Keratinocyte (primary cell): ENCODE data around the gene DNAJB5. TPM values are rescaled to one million over a fixed set of nuclear protein-coding genes. Genes with fewer than 3 reads are reported as not detected.

Source experiments
- DNase-seq: peaks from one replicate; pipeline ENCODE4 v3.0.0-alpha.2; 2011; ENCODE audit warnings: low read depth, missing footprints, low spot score
- FAIRE-seq: peaks from 2 replicates; lab custom pipeline; 2011; peaks lifted over from hg19 to GRCh38; lab: Jason Lieb, UNC
- H2AFZ ChIP-seq: 2 replicates; pipeline ENCODE4 v1.6.0; 2012; ENCODE audit warnings: low read length, control low read depth, inconsistent platforms; ENCODE audit not compliant: control insufficient read depth
- H3K27ac ChIP-seq: 2 replicates; pipeline ENCODE4 v1.5.1; 2011; ENCODE audit warnings: low read length; ENCODE audit not compliant: control insufficient read depth, insufficient read depth
- H3K27me3 ChIP-seq: 3 replicates; pipeline ENCODE4 v1.6.0; 2011; ENCODE audit warnings: low read length; ENCODE audit not compliant: control insufficient read depth, insufficient read depth; ENCODE audit errors: extremely low read depth
- H3K36me3 ChIP-seq, 2 experiments: 2 replicates in 1 of 2; 3 replicates in 1 of 2; pipeline ENCODE4 v1.5.1; 2011; ENCODE audit warnings: low read length in 2 of 2, mild to moderate bottlenecking in 1 of 2; ENCODE audit not compliant: control insufficient read depth in 2 of 2, insufficient read depth in 2 of 2; ENCODE audit errors: extremely low read depth in 1 of 2
- H3K4me1 ChIP-seq: 3 replicates; pipeline ENCODE4 v1.5.1; 2011; ENCODE audit warnings: low read length; ENCODE audit not compliant: control insufficient read depth, insufficient read depth; ENCODE audit errors: extremely low read depth
- H3K4me2 ChIP-seq: 3 replicates; pipeline ENCODE4 v1.6.0; 2011; ENCODE audit warnings: low read depth, low read length; ENCODE audit not compliant: control insufficient read depth, insufficient read depth; ENCODE audit errors: extremely low read depth
- H3K4me3 ChIP-seq, 3 experiments: fragments of 200-600 bp in 1 of 3; sonication (generic) in 1 of 3; 2 replicates in 2 of 3; 3 replicates in 1 of 3; pipeline ENCODE4 v1.5.1; 2011 to 2016; ENCODE audit warnings: low read length in 3 of 3, mild to moderate bottlenecking in 3 of 3, control low read depth in 2 of 3, inconsistent platforms in 1 of 3, low read depth in 1 of 3, mixed read lengths in 1 of 3, mixed run types in 1 of 3, moderate library complexity in 1 of 3; ENCODE audit not compliant: control insufficient read depth in 2 of 3, insufficient read depth in 2 of 3; ENCODE audit errors: extremely low read depth in 1 of 3
- H3K79me2 ChIP-seq: 2 replicates; pipeline ENCODE4 v1.6.0; 2012; ENCODE audit warnings: low read length; ENCODE audit not compliant: control insufficient read depth, insufficient read depth
- H3K9ac ChIP-seq: 3 replicates; pipeline ENCODE4 v1.6.0; 2011; ENCODE audit warnings: low read length; ENCODE audit not compliant: control insufficient read depth, insufficient read depth; ENCODE audit errors: extremely low read depth
- H3K9me1 ChIP-seq: 3 replicates; pipeline ENCODE4 v1.6.0; 2011; ENCODE audit warnings: low read length; ENCODE audit not compliant: control insufficient read depth, insufficient read depth; ENCODE audit errors: extremely low read depth
- H3K9me3 ChIP-seq: 2 replicates; pipeline ENCODE4 v1.5.1; 2012; ENCODE audit warnings: low read depth, low read length; ENCODE audit not compliant: control insufficient read depth
- H4K20me1 ChIP-seq: 3 replicates; pipeline ENCODE4 v1.6.0; 2011; ENCODE audit warnings: low read length; ENCODE audit not compliant: control insufficient read depth, insufficient read depth; ENCODE audit errors: extremely low read depth
- CTCF ChIP-seq, 3 experiments: IDR thresholded peaks in 1 of 3; conservative IDR thresholded peaks in 1 of 3; optimal IDR thresholded peaks in 1 of 3; 2 replicates in 2 of 3; 3 replicates in 1 of 3; pipeline versions ENCODE3 to v1.5.1; 2011; ENCODE audit warnings: low read length in 3 of 3, mild to moderate bottlenecking in 3 of 3, moderate library complexity in 2 of 3, control low read depth in 1 of 3, inconsistent platforms in 1 of 3; ENCODE audit not compliant: insufficient read depth in 2 of 3; ENCODE audit errors: extremely low read depth in 1 of 3
- EZH2 ChIP-seq: IDR thresholded peaks from one replicate; pipeline ENCODE4 v1.6.1; 2012; ENCODE audit warnings: inconsistent platforms, mild to moderate bottlenecking, low read length, moderate library complexity
- dilution Hi-C: fragments of 300-500 bp; cut with MboI; formaldehyde crosslinking; loops from one replicate; pipeline ENCODE4 v1.7.0; 2020; ENCODE audit warnings: low sequenced_read_pairs; ENCODE audit not compliant: extremely low pct_ligation_motif_present
- polyA plus RNA-seq, 5 experiments: library from polyadenylated mRNA; depleted of rRNA in 3 of 5; stranded (reverse) in 3 of 5; stranded (forward) in 1 of 5; unstranded in 1 of 5; fragments of >200 nt; gene quantifications; 1 replicate in 1 of 5; 2 replicates in 3 of 5; 3 replicates in 1 of 5; pipeline versions ENCODE4 v1.2.1 to v1.2.3, GENCODE V29; 2011 to 2012; ENCODE audit warnings: missing spikeins in 2 of 5, low read depth in 1 of 5, low replicate concordance in 1 of 5

DNAJB5 gene
- polyA plus RNA-seq, 1 donor (not counting 4 experiments of a cell fraction or from before 2014, with no cell fraction given) = 2.4 TPM

GRCh38 chr9:34963552-34963951 is 26.0 kb upstream of the DNAJB5 start:
- no peak overlapping the region for H3K27ac ChIP-seq
- H3K4me3 ChIP-seq = no peak overlapping the region
- H3K36me3 ChIP-seq = no peaks in the 10 kb centered on the region
- H3K9me1 ChIP-seq = no peaks in the 10 kb centered on the region
- H3K9me3 ChIP-seq = no peaks in the 10 kb centered on the region
- DNase-seq (no peak), FAIRE-seq (no peak)
- peaks cover 12% of the 10 kb centered on the region for H3K4me1 ChIP-seq
- peaks cover 22% of the 10 kb centered on the region for H3K27me3 ChIP-seq
- no peak overlapping the region for H2AFZ ChIP-seq
- H3K79me2 ChIP-seq = no peaks in the 10 kb centered on the region
- H4K20me1 ChIP-seq = no peaks in the 10 kb centered on the region
- no peak overlapping the region for H3K4me2 ChIP-seq
- H3K9ac ChIP-seq = no peak overlapping the region
- dilution Hi-C loops = no loop called here
- TF ChIP-seq CTCF (optimal IDR thresholded peaks at IDR 0.05 in 1 of 3, IDR thresholded peaks at IDR 0.05 in 1 of 3, conservative IDR thresholded peaks at IDR 0.05 in 1 of 3; ENCODE audit: extremely low read depth in 1 of 3, insufficient read depth in 2 of 3, low read length in 3 of 3) (no peak), EZH2 (no peak)

DNA sequence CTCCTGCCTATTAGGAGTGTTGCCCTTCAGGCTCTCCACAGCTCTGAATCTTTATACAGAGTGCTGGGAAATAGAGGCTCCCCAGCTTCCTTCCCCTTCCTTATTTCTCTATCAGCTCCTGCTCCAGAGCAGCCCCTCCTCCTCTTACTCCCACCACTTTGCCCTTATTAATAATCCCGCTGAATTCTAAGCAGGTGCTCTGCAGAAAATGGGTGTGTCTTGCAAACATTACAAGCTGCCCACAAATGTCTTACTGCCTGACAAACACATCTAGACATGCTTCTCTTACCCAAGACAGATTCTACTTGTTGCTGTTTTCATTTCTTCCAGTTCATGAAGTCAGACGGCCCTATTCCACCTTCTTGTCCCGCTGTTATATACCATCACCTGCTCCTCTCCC is 25.1 kb upstream of the DNAJB5 start:
- no peak for DNase-seq
- dilution Hi-C loops = no loop called here

More for the DNA sequence above, 25.1 kb upstream of the DNAJB5 start:
- H3K9ac ChIP-seq = no peak overlapping the region
- H4K20me1 ChIP-seq = no peaks in the 10 kb centered on the region
- H3K9me3 ChIP-seq = no peaks in the 10 kb centered on the region
- H3K4me3 ChIP-seq = no peak overlapping the region
- no peak for TF ChIP-seq EZH2
- no peak for TF ChIP-seq CTCF (optimal IDR thresholded peaks at IDR 0.05 in 1 of 3, IDR thresholded peaks at IDR 0.05 in 1 of 3, conservative IDR thresholded peaks at IDR 0.05 in 1 of 3; ENCODE audit: extremely low read depth in 1 of 3, insufficient read depth in 2 of 3, low read length in 3 of 3)
- H3K9me1 ChIP-seq = no peaks in the 10 kb centered on the region
- no peak for FAIRE-seq
- no peak overlapping the region for H3K27ac ChIP-seq
- H3K79me2 ChIP-seq = no peaks in the 10 kb centered on the region
- peaks cover 12% of the 10 kb centered on the region for H3K4me1 ChIP-seq
- H3K27me3 ChIP-seq = peaks cover 14% of the 10 kb centered on the region
- no peak overlapping the region for H2AFZ ChIP-seq
- H3K36me3 ChIP-seq = no peaks in the 10 kb centered on the region
- no peak overlapping the region for H3K4me2 ChIP-seq
